ENCODE results near the gene MED25.

DNA sequence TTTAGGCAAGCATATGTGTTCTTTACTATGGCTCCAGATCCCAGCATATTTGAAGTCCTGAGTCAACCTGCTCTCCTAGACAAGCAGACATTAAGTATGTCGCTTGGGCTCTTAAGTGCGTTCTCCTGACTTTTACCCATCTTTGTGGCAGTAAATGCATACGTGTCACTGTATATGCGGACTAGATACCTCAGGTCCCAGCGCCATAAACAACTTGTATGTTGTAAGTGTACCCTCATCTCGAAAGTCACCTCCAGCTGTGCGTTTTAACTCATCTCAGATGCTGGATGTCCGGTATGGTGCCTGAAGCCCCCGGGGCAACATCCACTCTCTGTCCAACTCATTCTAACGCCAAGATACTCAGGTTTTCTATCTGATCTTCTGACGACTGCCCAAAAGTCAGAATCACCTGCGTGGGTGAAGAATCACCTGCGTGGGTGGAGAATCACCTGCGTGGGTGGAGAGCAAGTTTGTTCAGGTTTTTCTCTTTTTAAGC, 34.6 kb downstream of the MED25 start:
- TF ChIP-seq BRCA1 (IDR thresholded peaks at IDR 0.05; ENCODE audit: low read depth, low read length) (no peak), EZH2 (IDR thresholded peaks at IDR 0.05; ENCODE audit: low read depth, low read length, severe bottlenecking) (no peak), SUZ12 (IDR thresholded peaks at IDR 0.05; ENCODE audit: low read length) (no peak), RBBP5 (IDR thresholded peaks at IDR 0.05; ENCODE audit: borderline replicate concordance, low read depth, low read length) (no peak)
- TF ChIP-seq, protein P1, sequence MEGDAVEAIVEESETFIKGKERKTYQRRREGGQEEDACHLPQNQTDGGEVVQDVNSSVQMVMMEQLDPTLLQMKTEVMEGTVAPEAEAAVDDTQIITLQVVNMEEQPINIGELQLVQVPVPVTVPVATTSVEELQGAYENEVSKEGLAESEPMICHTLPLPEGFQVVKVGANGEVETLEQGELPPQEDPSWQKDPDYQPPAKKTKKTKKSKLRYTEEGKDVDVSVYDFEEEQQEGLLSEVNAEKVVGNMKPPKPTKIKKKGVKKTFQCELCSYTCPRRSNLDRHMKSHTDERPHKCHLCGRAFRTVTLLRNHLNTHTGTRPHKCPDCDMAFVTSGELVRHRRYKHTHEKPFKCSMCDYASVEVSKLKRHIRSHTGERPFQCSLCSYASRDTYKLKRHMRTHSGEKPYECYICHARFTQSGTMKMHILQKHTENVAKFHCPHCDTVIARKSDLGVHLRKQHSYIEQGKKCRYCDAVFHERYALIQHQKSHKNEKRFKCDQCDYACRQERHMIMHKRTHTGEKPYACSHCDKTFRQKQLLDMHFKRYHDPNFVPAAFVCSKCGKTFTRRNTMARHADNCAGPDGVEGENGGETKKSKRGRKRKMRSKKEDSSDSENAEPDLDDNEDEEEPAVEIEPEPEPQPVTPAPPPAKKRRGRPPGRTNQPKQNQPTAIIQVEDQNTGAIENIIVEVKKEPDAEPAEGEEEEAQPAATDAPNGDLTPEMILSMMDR (IDR thresholded peaks at IDR 0.05; ENCODE audit: control extremely low read depth in 1 of 3, insufficient read depth in 1 of 3, low read depth in 1 of 3, low read length in 3 of 3): no peak
- TF ChIP-seq, protein P2, sequence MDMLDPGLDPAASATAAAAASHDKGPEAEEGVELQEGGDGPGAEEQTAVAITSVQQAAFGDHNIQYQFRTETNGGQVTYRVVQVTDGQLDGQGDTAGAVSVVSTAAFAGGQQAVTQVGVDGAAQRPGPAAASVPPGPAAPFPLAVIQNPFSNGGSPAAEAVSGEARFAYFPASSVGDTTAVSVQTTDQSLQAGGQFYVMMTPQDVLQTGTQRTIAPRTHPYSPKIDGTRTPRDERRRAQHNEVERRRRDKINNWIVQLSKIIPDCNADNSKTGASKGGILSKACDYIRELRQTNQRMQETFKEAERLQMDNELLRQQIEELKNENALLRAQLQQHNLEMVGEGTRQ (IDR thresholded peaks at IDR 0.05; ENCODE audit: low read length): no peak
